SKM-1 (cell line): ENCODE data around the gene SLC25A36.
"Not testable (repeated sequence)": the region's sequence is repeated elsewhere in the genome, so short reads cannot be mapped to it uniquely, and the experiment has no call there.

ENCODE experiments used
- DNase-seq: peaks from one replicate; lab custom pipeline; 2025; ENCODE audit not compliant: unreplicated experiment; lab: John Stamatoyannopoulos, UW

Gene SLC25A36

DNA sequence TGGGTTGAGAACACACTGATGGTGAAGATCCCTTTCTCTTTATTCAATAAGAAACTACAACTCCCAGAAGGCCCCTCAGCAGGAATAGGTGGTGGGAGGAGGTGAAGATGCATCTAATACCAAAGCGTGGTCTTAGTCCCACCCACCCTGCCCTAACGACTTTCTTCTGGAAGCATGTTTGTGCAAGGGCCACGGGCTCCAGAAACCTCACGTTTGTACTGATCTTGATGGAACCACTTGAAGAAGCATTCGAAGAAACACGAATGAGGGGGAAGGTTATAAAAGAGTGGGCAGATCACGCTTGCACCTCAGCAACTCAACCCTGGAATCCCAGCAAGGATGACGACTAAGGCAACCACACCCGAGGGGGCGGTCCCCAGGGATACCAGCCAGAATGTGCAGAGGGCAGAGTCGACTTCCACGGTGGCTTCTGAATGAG lies 10.6 kb upstream of the SLC25A36 start:
- DNase-seq, result no peak

DNA sequence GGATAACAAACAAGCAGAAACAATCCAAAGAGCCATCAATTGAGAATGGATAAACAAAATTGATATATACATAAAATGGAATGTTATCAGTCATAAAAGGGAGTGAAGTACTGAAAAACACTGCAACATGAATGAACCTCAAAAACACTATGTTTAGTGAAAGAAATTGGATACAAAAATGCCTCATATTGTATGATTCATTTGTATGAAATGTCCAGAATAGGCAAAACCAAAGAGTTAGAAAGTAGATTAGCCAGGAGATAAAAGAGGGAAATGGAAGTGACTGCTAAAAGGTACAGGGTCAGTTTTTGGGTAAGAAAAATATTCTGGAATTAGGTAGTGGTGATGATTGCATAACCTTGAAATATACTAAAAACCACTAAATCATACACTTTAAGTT lies 9.8 kb upstream of the SLC25A36 start:
- DNase-seq, result no peak

DNA sequence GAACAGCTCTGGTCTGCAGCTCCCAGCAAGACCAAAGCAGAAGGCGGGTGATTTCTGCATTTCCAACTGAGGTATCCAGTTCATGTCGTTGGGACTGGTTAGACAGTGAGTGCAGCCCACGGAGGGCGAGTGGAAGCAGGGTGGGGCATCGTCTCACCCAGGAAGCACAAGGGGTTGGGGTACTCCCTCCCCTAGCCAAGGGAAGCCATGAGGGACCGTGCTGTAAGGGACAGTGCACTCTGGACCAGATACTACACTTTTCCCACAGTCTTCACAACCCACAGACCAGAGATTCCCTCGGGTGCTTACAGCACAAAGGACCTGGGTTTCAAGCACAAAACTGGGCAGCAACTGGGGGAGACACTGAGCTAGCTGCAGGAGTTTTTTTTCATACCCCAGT lies 8.5 kb upstream of the SLC25A36 start:
- DNase-seq, result no peak

DNA sequence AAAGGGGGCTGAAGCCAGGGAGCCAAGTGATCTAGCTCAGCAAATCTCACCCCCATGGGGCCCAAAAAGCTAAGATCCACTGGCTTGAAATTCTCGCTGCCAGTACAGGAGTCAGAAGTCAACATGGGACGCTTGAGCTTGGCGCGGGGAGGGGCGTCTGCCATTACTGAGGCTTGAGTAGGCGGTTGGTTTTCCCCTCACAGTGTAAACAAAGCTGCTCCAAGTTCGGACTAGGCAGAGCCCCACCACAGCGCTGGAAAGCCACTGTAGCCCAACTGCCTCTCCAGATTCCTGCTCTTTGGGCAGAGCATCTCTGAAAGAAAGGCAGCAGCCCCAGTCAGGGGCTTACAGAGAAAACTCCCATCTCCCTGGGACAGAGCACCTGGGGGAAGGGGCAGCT lies 8.1 kb upstream of the SLC25A36 start:
- no peak for DNase-seq

DNA sequence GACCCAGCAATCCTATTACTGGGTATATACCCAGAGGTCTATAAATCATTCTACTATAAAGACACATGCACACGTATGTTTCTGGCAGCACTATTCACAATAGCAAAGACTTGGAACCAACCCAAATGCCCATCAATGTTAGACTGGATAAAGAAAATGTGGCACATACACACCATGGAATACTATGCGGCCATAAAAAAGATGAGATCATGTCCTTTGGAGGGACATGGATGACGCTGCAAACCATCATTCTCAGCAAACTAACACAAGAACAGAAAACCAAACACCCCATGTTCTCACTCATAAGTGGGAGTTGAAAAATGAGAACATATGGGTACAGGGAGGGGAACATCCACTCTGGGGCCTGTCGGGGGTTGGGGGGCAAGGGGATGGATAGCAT lies 2.3 kb upstream of the SLC25A36 start:
- DNase-seq, result not testable (repeated sequence)

DNA sequence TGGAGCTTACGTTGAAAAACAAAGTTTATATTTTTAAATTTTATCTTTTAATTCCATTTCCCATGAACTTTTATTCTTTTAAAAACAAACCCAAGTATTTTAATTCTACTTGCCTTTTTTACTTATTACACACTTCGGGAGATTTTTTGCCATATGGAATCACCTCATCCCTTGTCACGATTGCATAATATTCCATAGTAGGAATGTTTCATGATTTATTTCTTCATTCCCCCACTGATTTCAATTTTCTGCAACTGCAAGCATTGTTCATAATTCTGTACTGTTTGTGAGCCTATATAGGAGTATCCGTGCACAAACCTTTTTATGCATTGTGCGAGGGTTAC lies 574 bp upstream of the SLC25A36 start:
- DNase-seq, result no peak

DNA sequence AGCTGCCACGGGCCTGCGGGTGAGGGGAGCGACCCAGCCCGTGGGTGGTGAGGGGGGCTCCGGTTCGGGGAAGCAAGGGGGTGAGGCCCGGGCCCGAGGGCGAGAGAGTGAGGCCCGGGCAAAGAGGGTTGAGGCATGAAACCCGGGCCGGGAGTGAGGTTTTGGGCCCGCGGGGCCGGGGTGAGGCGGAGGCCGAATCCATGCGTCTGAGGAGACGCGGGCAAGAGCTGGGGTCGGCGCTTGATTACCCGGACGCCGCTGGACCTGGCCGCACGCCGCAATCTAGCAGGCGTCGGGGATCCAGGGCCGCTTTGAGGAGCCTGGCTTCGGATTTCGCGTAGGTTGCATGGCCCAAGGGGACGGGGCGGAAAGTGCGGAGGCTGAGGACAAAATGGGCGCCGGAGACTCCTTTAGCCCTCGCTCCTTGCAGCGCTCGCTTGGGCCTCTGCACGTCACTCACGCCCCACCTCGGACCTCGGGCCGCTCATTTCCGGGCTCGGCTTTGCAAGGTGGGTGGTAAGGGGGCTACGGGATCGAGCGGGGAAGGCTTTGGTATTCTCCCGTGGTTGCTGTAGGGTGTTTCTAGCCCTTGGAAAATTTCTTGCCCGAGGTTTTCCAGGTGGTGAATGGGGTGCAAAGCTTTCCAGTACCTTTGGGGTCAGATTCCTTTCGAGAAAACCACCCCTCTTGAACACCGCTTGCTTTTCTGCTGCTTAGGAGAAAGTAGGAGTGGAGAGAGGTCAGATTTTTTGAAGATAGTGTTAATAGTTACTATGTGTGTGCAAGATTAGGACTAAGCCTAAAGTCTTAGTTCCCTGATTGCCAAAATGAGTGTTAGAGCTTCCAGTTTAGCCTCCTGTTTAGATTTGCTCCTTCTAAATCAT lies 827 bp downstream of the SLC25A36 start:
- DNase-seq, result no peak

DNA sequence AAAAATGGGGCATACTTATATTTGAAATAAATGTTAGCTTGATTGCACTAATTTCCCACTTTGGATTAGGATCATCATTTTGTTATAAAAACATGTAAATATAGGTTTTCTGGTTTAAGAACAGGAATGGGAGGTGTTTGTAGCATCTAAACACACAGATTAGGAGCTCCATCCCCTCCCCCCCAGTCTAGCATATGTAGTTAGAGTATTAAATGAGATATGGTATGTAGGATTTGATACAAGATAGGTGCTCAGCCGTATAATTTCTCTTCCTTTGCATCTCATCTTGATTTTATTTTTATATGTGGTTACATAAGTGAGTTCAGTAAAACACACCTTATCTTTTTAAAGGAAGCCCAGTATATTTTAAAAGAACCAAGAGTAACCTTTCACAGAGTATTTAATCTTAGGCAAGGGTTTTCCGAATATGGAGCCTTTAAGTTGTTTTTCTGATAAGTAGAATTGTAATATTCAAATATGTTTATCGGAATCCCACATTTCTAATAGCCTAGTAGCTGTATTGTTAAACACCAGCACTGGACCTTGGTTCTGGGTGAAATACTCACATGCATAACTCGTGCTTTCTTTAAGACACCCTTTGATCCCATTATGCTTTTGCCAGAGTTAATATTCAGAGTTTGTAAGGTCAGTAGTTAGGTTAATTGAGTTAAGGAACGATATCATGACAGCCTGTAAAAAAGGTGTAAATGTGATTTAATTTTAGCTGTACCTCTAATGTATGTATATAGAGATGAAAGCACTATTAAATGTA lies 2.3 kb downstream of the SLC25A36 start:
- DNase-seq, result no peak

DNA sequence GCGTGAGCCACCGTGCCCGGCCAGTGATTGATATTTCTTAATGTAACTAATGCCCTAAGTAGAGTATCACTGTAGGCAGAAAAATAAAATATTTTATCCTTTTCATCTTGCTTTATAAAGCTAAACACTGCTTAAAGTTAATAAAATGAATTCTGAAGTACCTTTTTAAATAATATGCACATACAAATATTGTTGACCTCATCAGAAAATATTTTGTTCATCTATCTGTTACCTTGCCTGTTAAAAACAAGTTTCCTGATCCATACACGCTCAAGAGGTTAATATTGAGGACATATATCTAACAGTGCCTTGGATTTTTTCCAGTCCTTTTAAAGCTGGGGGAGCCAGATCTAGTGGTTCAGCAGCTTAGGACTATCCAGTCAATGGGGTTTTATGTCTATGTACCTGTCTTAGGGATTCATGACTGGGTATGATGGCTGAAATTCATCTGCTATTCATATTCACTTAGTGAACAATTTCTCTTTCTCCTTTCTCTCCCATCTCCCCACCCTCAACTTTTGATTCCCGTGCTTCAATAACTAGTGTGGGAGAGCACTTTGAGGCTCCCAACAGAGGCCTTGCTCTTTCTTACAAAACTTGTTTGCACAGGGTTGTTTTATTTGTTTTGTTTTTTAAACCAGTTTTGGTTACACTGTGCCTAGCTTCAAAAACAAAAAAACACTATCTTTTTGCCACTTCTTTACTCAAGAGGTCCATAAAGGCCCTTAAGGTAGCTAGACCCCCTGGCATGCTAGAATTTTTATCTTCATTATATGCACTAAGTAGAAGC lies 7.0 kb downstream of the SLC25A36 start:
- DNase-seq, result no peak

DNA sequence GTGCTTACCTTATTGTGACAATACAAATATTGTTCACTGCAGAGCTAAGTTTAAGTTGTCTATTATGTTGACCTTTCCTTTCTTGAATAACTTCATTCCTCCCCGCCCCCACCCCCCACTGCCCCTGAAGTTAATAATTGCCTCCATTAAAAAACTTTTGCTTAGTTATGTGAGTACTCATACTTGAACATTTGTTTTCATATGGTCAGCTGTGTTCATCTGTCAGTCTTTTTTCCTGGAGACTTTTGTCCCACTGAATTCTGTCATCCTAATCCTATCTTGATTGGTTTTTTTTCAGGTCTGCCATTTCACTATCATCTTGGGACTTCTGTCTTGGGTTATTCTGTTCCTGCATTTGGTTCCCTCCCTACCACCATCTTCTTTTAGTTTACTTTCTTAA lies 8.5 kb downstream of the SLC25A36 start:
- no peak for DNase-seq

DNA sequence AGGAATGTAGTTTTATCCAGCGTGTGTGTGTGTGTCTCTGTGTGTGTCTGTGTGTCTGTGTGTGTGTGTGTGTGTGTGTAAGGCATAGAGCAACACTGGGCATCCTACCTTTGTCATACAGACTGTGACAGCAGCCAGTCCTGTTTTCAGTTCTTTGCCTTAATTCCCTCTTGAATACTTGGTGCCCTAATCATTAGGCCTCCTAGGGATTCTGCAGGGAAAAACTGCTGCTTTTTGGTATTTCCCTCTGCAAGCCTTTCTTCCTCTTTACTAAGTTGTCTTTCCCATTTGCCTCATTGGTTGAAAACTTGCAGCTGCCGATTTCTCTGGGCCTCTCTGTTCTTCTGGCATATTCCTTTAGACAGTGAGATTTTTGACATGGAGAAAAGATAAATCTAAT lies 9.2 kb downstream of the SLC25A36 start:
- DNase-seq, result no peak

DNA sequence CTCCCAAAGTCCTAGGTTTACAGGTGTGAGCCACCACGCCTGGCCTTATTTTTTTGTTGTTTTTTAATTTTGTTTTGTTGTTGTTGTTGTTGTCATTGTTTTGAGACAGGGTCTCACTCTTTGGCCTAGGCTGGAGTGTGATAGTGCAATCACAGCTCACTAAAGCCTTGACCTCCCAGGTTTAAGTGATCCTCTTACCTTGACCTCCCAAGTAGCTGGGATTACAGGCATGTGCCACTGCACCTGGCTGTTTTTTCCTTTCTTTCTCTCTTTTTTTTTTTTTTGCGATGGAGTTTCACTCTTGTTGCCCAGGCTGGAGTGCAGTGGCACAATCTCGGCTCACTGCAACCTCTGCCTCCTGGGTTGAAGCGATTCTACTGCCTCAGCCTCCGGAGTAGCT lies 10.1 kb downstream of the SLC25A36 start:
- not testable (repeated sequence) for DNase-seq

DNA sequence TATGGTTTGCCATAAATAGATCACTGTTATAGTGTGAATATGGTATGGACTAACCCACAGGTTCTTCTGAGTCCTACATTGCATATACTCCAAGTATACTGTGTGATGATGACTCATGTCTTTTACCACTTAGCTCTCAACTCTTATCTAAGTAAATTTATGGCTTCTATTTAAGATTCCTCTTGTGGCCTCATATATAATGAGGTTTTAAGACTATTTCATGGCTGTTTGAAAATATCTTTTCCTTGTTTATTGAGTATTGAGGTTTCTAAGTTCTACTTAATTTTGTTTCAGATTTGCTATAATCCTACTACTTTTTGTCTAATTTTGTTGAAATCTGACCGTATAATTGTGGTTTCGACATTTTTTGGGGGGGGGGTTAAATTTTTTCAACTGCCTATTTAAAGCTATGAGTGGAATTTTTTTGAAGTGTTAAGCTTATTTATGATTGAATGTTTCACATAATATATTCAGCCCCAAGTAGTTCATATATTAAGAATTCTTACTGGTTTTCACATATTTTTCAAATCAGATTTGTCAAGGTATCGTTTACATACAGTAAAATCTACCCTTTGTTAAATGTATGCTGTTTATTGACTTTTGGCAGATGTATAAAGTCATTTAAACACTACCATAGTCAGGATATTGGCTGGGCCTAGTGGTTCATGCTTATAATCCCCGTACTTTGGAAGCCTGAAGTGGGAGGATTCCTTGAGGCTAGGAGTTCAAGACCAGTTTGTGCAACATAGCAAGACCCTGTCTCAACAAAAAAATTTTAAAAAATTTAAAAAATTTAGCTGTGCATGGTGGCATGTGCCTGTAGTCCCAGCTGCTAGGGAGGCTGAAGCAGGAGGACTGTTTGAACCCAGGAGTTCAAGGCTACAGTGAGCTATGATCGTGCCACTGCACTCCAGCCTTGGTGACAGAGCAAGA lies 11.7 kb downstream of the SLC25A36 start:
- DNase-seq, result no peak

DNA sequence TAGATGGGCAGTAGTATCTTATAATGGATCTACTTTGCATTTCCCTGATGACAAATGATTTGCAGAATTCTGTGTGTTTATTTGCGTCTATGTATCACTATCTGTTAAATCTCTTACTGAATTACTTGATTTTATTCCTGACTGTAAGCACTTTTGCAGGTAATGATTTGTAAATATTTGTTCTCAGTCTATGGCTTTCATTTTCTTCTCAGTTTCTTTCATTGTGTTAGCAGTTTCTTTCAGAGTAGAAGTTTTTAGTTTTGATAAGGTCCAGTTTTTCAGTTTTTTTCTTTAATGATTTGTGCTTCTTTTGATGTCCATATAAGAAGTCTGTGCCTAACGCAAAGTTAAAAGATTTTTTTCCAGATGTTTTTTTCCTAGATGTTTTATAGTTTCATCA lies 12.9 kb downstream of the SLC25A36 start:
- no peak for DNase-seq

DNA sequence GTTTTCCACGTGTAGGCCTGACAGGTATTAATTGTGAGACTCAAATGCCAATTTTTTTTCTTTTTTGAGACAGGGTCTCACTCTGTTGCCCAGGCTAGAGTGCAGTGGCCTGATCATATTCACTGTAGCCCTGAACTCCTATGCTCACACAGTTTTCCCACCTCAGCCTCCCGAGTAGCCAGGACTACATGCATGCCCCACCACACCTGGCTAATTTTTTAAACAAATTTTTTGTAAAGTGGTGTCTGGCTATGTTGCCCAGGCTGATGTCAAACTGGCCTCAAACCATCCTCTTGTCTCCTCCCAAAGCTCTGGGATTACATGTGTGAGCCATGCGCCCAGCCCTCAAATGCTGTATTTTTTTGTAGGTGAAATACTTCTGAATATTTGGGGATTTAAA lies 14.0 kb downstream of the SLC25A36 start:
- DNase-seq, result no peak

DNA sequence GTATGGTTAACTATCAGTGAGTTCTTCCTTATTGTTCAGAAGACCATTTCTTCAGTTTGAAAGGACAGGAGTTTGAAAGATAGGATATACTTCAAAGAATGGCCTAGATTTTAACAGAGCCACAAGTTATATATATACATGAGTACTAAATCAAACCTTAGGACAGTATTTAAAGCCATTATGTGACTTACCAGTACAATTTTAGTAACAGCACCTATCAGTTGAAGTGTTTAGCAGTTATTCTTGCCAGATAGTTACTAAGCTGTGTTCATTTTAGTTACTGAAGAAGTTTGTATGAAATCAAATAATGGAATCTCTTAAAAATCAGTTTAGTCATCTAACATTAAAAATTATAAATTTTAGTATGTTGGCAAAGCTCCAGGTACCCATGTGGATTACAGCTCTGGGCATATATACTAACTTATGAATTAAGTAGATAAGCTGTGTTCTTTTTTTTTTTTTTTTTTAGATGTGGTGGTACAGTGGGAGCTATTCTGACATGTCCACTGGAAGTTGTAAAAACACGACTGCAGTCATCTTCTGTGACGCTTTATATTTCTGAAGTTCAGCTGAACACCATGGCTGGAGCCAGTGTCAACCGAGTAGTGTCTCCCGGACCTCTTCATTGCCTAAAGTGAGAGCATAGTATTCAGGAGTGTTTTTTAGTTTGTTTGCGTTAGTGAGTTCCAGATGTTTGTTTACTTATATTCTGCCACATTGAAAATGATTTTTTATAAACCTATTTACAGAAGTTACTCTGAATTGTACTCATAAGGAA lies 14.6 kb downstream of the SLC25A36 start:
- no peak for DNase-seq

DNA sequence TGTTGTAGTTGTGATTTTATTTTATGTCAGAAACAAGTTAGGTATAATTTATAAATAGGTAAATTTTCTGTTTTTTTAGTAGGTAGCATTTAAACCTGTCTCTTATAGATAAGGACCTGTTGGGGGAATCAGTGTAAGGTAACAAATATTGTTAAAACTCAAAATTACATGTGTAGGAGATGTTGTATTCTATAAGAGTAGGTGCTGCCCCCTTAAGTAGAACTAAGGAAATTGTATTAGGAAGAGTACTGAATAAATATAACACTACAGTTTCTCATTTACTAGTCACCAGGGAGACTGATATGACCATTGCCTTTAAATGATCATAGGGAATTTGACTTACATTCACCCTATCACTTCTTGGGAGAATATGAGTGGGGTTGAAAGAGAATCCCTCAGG lies 31.2 kb downstream of the SLC25A36 start:
- no peak for DNase-seq

DNA sequence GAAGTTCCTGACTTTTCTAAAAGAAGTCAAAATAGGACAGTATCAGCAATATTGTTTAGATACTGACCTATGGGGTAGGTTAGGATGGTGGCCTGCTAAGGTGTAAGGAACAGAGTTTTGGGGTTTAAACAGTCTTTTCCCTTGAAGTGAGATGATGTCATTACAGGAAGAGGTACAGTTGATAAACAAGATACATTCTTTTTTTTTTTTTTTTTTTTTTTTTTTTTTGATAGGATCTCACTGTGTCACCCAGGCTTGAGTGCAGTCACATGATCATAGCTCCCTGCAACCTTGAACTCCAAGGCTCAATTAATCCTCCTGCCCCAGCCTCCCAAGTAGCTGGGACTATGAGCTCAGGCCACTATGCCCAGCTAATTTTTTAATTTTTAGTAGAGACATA lies 33.3 kb downstream of the SLC25A36 start:
- DNase-seq, result no peak

DNA sequence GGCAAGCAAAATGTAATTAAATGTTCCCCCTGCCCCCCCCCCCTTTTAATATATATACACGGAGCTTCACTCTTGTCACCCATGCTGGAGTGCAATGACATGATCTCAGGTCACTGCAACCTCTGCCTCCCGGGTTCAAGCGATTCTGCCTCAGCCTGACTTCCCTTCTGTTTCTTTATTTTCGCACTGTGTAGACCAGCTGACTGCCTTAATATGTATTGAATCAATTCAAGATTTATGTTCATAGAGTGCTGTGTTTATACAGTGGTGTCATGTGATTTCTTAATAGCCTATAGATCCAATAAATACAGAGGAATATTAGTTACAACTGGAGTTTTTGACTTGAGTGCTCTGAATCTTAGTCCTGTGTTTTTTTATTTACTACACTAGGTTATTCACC lies 39.0 kb downstream of the SLC25A36 start:
- no peak for DNase-seq

DNA sequence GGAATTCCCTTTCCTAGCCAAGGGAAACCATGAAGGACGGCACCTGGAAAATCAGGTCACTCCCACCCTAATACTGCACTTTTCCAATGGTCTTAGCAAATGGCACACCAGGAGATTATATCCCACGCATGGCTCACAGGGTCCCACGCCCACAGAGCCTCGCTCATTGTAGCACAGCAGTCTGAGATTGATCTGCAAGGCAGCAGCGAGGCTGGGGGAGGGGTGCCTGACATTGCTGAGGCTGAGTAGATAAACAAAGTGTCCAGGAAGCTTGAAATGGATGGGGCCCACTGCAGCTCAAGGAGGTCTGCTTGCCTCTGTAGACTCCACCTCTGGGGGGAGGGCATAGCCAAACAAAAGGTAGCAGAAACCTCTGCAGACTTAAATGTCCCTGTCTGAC lies 46.2 kb downstream of the SLC25A36 start:
- not testable (repeated sequence) for DNase-seq
